GM12801 (cell line): Measurements from ENCODE around the gene FLT3.

Source experiments
- TF ChIP-seq, protein P1 (sequence below): IDR thresholded peaks from one replicate; pipeline ENCODE4 v1.5.1; 2011; ENCODE audit warnings: control low read depth; ENCODE audit not compliant: insufficient read length; ENCODE audit errors: extremely low read depth

The FLT3 gene

DNA sequence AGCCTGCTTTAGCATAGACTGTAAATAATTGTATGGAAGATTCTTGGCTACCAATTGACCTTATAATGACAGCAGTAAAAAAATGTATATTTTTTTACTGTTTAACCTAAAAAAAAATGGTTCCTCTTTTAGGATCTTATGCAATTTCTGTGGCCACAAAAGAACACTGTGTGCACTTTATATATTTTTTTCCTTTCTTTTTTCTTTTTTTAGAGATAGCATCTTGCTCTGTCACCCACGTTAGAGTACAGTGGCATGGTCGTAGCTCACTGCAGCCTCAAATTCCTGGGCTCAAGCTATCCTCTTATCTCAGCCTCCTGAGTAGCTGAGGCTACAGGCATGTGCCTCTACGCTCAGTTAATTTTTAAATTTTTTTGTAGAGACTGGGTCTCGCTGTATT lies 6.1 kb downstream of the FLT3 start:
- TF ChIP-seq, protein P1, sequence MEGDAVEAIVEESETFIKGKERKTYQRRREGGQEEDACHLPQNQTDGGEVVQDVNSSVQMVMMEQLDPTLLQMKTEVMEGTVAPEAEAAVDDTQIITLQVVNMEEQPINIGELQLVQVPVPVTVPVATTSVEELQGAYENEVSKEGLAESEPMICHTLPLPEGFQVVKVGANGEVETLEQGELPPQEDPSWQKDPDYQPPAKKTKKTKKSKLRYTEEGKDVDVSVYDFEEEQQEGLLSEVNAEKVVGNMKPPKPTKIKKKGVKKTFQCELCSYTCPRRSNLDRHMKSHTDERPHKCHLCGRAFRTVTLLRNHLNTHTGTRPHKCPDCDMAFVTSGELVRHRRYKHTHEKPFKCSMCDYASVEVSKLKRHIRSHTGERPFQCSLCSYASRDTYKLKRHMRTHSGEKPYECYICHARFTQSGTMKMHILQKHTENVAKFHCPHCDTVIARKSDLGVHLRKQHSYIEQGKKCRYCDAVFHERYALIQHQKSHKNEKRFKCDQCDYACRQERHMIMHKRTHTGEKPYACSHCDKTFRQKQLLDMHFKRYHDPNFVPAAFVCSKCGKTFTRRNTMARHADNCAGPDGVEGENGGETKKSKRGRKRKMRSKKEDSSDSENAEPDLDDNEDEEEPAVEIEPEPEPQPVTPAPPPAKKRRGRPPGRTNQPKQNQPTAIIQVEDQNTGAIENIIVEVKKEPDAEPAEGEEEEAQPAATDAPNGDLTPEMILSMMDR = no peak

DNA sequence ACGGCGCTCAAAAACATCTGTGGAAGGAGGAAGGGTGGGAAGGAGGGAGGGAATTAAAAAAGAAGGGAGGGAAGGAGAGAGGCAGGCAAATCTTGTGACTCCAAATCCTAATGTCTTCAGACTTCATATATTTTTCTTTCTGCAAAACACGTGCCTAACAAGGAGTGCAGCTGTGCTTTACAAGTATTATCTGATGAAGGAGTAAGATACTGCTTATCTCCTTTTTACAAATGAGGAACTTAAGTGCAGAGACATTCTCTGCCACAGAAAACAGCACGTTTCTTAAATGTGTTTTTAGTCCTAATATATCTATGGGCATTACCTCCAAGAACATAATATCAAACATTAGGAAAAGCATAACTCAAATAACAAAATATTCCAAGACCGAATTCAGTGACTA lies 6.5 kb downstream of the FLT3 start:
- TF ChIP-seq, protein P1 = no peak

DNA sequence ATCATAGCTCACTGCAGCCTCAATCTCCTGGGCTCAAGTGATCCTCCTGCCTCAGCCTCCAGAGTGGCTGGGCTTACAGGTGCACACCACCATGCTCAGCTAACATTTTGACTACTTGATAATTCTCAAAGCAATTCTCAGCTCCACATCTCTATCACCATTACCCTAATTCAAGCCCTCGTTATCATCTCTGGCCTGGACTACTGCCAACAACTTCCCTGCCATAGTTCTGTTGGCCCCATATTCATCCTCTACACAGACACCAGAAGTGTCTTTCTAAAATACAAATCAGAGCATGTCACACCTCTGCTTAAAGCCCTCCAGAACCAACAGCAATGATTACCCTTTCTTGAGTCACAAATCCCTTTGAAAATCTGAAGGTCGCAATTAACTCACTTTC lies 7.9 kb downstream of the FLT3 start:
- TF ChIP-seq, protein P1 = no peak

DNA sequence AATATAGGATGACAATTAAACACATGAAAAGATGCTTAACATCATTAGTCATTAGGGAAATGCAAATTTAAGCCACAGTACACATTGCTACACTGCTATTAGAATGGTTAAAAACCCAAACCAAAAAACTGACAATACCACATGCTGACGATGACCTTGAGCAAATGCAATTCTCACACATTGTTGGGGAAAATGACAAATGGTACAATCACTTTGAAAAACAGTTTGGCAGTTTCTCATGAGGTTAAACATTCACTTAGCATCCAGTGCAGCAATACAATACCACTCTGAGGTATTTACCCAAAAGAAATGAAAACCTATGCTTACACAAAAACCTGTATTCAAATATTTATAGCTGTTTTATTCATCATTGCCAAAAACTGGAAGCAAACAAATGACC lies 11.3 kb downstream of the FLT3 start:
- TF ChIP-seq, protein P1 = no peak

DNA sequence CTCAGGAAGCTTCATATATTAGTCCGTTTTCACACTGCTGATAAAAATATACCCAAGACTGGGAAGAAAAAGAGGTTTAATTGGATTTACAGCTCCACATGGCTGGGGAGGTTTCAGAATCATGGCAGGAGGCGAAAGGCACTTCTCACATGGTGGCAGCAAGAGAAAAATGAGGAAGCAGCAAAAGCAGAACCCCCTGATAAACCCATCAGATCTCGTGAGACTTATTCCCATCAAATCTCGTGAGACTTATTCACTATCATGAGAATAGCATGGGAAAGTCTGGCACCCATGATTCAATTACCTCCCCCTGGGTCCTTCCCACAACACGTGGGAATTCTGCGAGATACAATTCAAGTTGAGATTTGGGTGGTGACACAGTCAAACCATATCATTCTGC lies 23.1 kb downstream of the FLT3 start:
- TF ChIP-seq, protein P1 = no peak

DNA sequence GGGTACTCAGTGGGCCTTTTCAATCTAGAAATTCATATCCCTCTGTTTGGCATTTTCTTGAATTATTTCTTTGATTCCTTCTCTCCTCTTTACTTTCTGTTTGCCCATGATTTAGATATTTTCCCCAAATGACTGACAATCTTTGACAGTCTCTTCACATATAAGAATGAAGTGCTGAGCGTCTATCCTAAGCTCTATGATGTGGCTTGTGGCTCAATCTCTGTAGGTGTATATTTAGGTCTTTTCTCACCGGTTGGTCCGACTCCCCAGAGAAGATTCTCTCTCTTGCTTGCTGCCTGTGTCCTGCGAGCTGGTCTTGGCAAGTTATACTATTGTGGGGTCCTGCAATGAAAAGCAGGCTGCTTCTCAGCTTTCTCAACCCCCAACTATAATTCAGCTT lies 29.0 kb downstream of the FLT3 start:
- TF ChIP-seq, protein P1 = no peak

DNA sequence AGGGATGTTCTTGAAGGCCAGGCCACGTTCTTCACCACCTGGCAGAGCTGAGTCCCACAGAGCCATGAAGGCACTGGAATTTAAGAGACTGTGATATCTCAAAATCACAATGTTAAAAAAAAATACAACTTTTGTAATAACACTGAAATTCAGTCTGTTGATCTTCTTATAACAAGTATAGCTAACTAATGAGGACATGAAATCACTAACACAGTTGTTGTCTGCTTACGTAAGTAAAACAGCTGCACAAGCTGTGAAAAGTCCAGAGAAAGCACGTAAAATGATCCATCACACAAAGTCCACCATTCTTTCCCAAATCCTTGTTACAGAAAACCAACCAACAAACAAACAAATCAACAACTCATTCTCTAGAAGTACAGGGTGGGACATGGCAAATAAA lies 32.9 kb downstream of the FLT3 start:
- TF ChIP-seq, protein P1 = no peak
